ENCODE results near the gene OR2S2.

- TF ChIP-seq CTCF (IDR thresholded peaks at IDR 0.05) (no peak), ZFX (IDR thresholded peaks at IDR 0.05; ENCODE audit: borderline replicate concordance) (no peak)
These were observed 22.7 kb downstream of the OR2S2 start for GRCh38 chr9:35935261-35935660.

All from 22Rv1 (cell line).